GM19324 (cell line): ENCODE results near the gene RBMS3.
A peak's percentile ranks its signal among the peaks of the same experiment; 100 is the strongest.

Experiments
- ATAC-seq: cut with Tn5 transposase; IDR thresholded peaks from one replicate; pipeline ENCODE4 v1.9.1; 2021; ENCODE audit warnings: mild to moderate bottlenecking, moderate library complexity; ENCODE audit not compliant: unreplicated experiment, low FRiP score

RBMS3 gene

DNA sequence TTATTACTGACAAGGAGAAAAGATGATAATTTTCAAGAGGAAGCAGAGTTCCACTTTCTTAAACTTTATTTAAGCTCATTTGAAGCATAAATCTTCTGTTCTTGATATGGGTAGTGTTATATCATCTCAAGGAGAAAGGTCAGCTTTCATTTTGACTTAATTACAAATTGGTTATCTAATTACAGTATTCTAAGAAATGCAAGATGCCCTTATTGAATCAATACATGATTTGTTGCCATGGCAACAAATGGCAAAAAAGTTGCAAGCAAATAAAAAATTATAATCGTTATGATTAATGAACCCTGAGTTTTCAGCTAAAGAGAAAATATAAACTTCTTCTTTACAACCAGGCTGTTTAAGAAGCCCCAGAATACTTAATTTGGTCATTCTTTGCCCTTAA is 622.7 kb downstream of the RBMS3 start:
- no peak for ATAC-seq

GRCh38 chr3:29906906-29907305 is 626.0 kb downstream of the RBMS3 start:
- no peak for ATAC-seq

DNA sequence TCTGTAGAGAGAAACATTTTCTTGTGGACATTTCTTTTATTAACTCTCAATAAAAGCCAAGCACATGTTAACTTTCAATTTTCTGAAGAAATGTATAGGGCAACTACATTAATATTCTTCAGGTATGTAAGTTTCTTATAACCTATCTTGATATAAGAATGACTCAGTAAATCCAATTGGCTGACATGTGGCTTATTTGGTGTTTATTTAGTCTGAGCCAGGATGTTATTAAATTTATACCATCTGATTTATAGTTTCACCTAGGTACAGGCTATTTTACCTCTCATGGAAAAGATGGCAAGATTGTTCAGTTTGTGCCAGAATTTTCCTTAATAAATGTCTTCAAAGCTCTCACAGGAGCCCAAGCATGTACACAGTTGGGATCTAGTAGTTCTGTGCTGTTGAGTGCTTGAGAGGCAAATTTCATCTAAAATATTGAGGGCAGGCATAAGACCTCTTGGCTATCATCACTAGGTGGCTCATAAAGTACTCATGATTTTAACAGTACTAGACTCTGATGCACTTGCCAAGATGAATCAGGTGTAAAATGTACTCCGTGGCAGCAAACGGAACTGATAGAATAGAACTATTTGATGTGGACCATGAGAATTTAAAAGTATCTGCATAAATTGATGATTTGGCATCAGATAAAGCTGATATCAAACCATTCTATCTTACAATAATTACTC is 631.9 kb downstream of the RBMS3 start:
- ATAC-seq: no peak

DNA sequence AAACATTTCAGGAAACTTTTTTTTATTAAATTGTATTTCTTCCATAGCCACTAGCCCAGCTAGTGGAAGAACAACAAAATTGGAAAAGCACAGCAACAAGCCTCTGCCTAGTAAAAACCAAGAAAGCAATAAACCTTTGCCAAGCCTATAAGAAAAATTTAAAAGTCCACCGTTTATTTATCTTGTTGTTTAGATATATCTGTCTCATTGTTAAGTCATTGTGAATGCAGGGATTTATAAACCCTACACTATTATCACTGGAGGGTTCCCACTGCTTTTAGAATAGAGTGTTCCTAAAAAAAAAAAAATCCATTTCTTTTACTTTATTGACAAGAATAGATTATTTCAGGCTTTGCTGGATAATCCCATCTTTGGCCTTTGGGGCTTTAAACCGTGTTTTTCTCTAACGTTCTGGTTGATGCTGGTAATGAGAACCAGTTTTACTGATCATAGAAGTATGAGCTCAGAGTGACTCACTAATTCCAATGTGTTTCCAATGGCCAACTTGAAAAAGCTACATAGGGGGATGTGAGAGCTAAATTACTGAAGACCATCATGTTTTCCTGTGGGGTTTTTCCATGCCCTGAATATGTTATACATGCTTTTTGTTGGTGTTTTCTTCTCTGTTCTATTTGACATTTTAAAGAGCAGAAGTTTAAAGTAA is 634.1 kb downstream of the RBMS3 start:
- ATAC-seq: no peak

- no peak for ATAC-seq
Observed at GRCh38 chr3:29919571-29919970, 638.7 kb downstream of the RBMS3 start.

- ATAC-seq: no peak
Observed at GRCh38 chr3:29922992-29923746, 642.3 kb downstream of the RBMS3 start.

DNA sequence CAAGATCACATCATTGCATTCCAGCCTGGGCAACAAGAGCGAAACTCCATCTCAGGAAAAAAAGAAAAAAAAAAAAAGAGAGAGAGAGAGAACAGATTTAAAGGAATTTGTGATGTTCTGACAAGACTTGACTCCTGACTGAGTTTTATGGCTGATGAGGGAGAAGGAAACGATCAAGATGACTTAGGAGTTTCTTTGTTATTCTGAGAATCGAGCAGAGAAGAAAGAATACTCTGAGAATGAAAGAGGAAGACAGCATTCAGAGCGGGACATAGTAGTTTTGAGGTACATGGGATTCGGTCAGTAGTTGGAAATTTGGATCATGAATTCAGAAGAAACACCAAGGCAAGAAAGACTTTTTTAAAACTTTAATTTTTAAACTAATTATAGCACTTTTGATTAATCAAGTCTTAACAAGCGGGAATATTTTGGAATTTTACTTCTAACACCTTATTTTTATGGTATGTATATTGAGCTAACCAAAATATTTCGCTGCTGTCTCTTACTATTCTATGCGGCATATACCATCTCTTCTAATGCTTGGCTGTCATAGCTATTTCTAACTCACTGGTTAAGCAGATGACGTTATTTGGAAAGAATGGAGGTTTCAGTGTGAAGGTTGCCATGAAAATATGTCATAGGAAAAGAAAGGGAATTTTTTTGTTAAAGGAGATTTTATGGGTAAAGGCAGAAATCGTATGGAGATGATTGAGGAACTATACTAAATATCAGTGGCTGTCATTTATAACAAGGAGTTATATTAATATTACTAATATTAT is 644.1 kb downstream of the RBMS3 start:
- ATAC-seq: no peak

DNA sequence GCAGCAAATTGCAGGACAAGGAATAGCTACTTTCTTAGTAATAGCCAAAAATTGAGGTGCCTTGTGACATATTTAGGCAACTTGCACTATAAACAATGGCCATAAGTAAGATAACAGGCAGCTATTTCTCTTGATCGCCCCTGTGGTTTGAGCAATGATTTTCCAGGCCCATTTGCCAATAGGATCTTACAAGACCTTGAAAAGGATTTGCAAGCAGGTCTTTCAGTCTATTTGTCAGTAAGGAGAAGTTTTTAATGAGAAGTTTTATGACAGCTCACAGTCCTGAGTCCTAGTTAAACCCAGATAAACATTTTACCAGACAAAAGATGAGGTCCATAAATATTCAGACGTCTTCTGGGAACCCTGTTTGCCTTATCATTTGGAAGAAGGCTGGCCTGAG is 645.5 kb downstream of the RBMS3 start:
- ATAC-seq: no peak

GRCh38 chr3:29932696-29933325 is 651.9 kb downstream of the RBMS3 start:
- no peak for ATAC-seq

GRCh38 chr3:29933802-29934490 is 653.1 kb downstream of the RBMS3 start:
- ATAC-seq: no peak

GRCh38 chr3:29934751-29935150 is 653.9 kb downstream of the RBMS3 start:
- ATAC-seq: no peak

DNA sequence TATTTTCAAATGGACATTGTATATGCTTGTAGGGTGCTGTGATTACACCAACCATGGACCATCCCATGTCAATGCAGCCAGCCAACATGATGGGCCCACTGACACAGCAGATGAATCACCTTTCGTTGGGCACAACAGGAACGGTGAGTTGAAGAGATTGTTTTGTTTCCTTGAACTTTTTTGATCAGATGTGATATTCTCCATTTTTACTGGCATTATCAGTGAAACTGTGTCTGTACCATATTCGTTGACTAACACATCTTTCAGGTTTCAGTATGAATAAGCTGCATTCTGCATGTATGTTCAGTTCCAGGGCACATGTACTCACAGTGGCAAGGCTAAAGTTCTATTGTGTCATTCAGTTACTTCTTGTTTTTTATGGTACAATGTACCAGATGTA is 655.2 kb downstream of the RBMS3 start:
- peak; percentile 67 for ATAC-seq

GRCh38 chr3:29936766-29937165 is 655.9 kb downstream of the RBMS3 start:
- ATAC-seq: no peak

GRCh38 chr3:29937185-29937584 is 656.3 kb downstream of the RBMS3 start:
- no peak for ATAC-seq

DNA sequence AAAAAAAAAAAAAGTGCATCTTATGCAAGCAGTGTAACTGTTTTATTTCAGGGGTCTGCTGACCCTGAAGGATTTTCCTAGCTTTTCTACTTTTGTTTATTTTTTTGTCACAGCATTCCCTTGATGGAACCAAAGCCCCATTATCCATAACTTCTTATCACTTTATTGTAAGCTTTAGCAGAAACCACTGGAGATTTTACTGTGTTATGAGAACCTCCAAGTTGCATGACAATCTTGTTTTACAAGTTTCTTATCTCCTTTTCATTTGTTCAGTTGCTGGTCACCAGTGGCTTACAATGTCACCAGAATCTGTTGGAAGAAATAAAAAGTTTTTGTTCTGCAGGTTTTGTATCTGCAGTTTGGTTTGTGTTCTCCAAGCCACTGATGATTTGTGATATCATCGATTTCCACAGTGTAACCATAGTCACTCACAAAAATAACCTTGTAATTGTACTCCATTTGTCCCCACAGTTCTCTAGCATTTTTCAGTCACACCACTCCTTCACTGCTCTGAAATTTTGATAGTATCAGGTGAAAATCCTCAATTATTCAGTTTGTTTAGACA is 660.0 kb downstream of the RBMS3 start:
- ATAC-seq: no peak

DNA sequence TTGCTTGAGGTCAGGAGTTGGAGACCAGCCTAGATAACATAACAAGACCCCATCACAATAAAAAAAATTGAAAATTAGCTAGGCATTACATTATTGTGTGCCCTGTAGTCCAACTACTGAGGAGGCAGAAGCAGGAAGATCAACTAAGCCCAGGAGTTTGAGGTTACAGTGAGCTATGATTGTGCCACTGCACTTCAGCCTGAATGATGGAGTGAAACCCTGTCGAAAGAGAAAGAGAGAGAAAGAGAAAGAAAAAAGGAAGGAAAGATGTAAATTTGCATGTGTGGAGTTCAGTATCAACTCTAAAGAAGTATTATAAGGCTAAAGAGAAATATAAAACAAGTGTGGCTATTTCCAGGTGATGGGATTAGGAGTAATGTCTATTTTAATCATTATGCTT is 661.4 kb downstream of the RBMS3 start:
- ATAC-seq: no peak

DNA sequence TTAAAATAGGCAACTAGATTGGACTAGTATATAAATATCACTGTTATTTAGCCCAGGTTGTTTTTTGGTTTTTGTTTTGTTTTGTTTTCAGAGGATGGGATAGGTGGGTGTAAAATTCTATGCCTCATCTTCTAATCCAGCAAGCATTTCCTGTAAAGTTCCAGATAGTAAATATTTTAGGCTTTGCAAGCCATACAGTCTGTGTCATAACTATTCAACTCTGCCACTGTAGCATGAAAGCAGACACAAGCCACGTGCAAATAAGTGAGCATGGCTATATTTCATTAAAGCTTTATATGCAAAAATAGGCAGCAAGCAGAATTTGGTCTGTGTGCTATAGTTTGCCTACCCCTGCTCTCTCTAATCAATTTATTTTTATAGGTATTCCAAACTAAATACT is 668.3 kb downstream of the RBMS3 start:
- ATAC-seq: no peak

DNA sequence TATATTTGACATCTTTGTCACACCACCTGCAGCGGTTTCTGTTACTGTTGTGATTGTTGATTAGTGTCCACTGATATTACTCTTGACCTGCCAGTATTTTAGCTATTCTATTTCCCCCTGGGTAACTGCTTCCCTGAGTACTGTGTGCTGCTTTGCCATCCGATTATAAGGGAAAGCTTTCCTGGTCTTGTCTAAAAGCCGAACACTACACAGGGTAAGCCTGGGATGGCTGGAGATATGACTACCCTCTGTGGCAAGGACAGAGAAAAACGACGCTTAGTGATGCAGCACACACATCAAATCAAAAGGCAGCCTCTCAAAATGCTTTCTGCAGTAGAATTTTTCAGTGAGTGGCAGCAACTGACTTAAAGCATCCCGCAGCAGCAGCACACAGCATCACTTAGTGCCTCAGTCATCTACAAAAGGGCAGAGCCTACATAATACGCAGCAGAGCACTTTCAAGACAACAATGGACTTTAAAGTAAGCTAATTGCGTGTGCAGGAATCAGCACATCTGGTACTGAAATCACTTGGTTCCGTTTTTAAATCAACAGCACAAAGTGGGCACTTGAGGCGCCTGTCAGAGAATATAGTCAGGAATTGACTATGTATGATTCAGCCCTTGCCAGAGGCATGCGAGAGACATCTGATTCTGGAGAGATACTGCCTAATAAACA is 669.2 kb downstream of the RBMS3 start:
- ATAC-seq: no peak

GRCh38 chr3:29952431-29952830 is 671.6 kb downstream of the RBMS3 start:
- ATAC-seq: no peak
